Stimulated activated CD4-positive, alpha-beta T cell treated with anti-CD3 and anti-CD28 coated beads, Interleukin-2, amount 100 ng/mL, for 24 hours (primary cell): ENCODE data around the gene OGFOD2.

Source experiments
- DNase-seq, 2 donors: peaks; one replicate each; pipeline ENCODE4 v3.0.0-alpha.2; 2020

The OGFOD2 gene

GRCh38 chr12:122977655-122978392 lies 2.8 kb downstream of the OGFOD2 start:
- DNase-seq = no peak

- DNase-seq = no peak
These were observed 3.5 kb downstream of the OGFOD2 start for GRCh38 chr12:122978507-122978955.

GRCh38 chr12:122979001-122979907 lies 4.2 kb downstream of the OGFOD2 start:
- DNase-seq = no peak

GRCh38 chr12:122979908-122980182 lies 4.8 kb downstream of the OGFOD2 start:
- no peak for DNase-seq

GRCh38 chr12:122980183-122981035 lies 5.4 kb downstream of the OGFOD2 start, which contains the start of gene ARL6IP4:
Gene ARL6IP4, plus strand, starts transcription at chr12:122980681. Its CDS starts 459 bp downstream, at chr12:122981140.
- DNase-seq = peak; percentile 68 to 76

- DNase-seq = no peak
These were observed 6.0 kb downstream of the OGFOD2 start for GRCh38 chr12:122981036-122981471.

GRCh38 chr12:122981587-122982476 lies 6.8 kb downstream of the OGFOD2 start:
- DNase-seq = no peak

GRCh38 chr12:122982477-122982815 lies 7.4 kb downstream of the OGFOD2 start:
- no peak for DNase-seq

GRCh38 chr12:122982963-122983788 lies 8.1 kb downstream of the OGFOD2 start:
- no peak for DNase-seq

GRCh38 chr12:122983789-122984515 lies 8.9 kb downstream of the OGFOD2 start:
- DNase-seq = no peak

GRCh38 chr12:122984612-122985337 lies 9.7 kb downstream of the OGFOD2 start:
- DNase-seq = no peak

GRCh38 chr12:122985338-122986257 lies 10.6 kb downstream of the OGFOD2 start:
- no peak for DNase-seq

- DNase-seq = no peak
These were observed 11.3 kb downstream of the OGFOD2 start for GRCh38 chr12:122986258-122986871.

- no peak for DNase-seq
These were observed 12.3 kb downstream of the OGFOD2 start for GRCh38 chr12:122987086-122987951.

GRCh38 chr12:122988036-122988435 lies 13.0 kb downstream of the OGFOD2 start:
- DNase-seq = no peak

GRCh38 chr12:122988612-122989212 lies 13.7 kb downstream of the OGFOD2 start:
- no peak for DNase-seq
